Measurements from ENCODE around the gene PSMG4. TPM values are rescaled to one million over a fixed set of nuclear protein-coding genes. Genes with fewer than 3 reads are reported as not detected.

Gene PSMG4
- total and polyA plus RNA-seq, 9 of the 15 experiments (the other 6 are each of a cell fraction or from before 2014, with no cell fraction given) = 12.9 to 185 (median 52.0) TPM

GRCh38 chr6:3291987-3292386 is 33.2 kb downstream of the PSMG4 start (continued):
- TF ChIP-seq MEIS2 (IDR thresholded peaks at IDR 0.05; ENCODE audit: partially characterized antibody) (peak; percentile 96), MCM2 (IDR thresholded peaks at IDR 0.05; ENCODE audit: low read depth) (no peak), HNRNPK (IDR thresholded peaks at IDR 0.05; ENCODE audit: low read depth, low read length, poor library complexity, severe bottlenecking) (no peak), NCOA1 (IDR thresholded peaks at IDR 0.05; ENCODE audit: low read depth) (peak; percentile 38; the same call in 1 of the 2 replicates), CEBPB (tag; IDR thresholded peaks at IDR 0.05) (no peak), SPI1 (IDR thresholded peaks at IDR 0.05; ENCODE audit: borderline replicate concordance, low read depth, low read length) (peak; percentile 79; the same call in 1 of the 2 replicates), MYBL2 (IDR thresholded peaks at IDR 0.05; ENCODE audit: low read depth) (no peak), MYBL2 (CRISPR knock-in tag; IDR thresholded peaks at IDR 0.05; ENCODE audit: borderline replicate concordance) (no peak), ZNF280A (IDR thresholded peaks at IDR 0.05; ENCODE audit: low read depth, partially characterized antibody) (no peak), SUPT5H (IDR thresholded peaks at IDR 0.05) (no peak), TAF15 (IDR thresholded peaks at IDR 0.05; ENCODE audit: low read depth, low read length) (no peak), NR2F6 (CRISPR knock-in tag; IDR thresholded peaks at IDR 0.05) (no peak), PHF8 (IDR thresholded peaks at IDR 0.05; ENCODE audit: borderline replicate concordance, low read length) (no peak), E2F4 (CRISPR knock-in tag; IDR thresholded peaks at IDR 0.05; ENCODE audit: low read depth) (no peak), SRSF7 (optimal IDR thresholded peaks at IDR 0.05; ENCODE audit: low read depth, low read length) (no peak), MEF2A (IDR thresholded peaks at IDR 0.05; ENCODE audit: control insufficient read depth, low read depth, low read length) (no peak), ZNF436 (CRISPR knock-in tag; IDR thresholded peaks at IDR 0.05) (no peak), RUNX1 (IDR thresholded peaks at IDR 0.05; ENCODE audit: low read depth) (no peak), SMARCC2 (IDR thresholded peaks at IDR 0.05; ENCODE audit: low read depth) (peak; percentile 38; the same call in 1 of the 2 replicates), RCOR1 (IDR thresholded peaks at IDR 0.05; ENCODE audit: borderline replicate concordance in 1 of 2, low read depth in 2 of 2, low read length in 2 of 2) (peak in 1 of 2 experiments; percentile 95; a peak in 3 of 4 replicates), ZNF584 (CRISPR knock-in tag; IDR thresholded peaks at IDR 0.05; ENCODE audit: low read depth) (no peak), ZNF212 (CRISPR knock-in tag; IDR thresholded peaks at IDR 0.05) (no peak), DMBX1 (CRISPR knock-in tag; IDR thresholded peaks at IDR 0.05; ENCODE audit: borderline replicate concordance) (peak; percentile 80; the same call in 1 of the 2 replicates), XRCC4 (IDR thresholded peaks at IDR 0.05; ENCODE audit: extremely low read depth, insufficient read depth, insufficient read length) (no peak), POLR2AphosphoS2 (IDR thresholded peaks at IDR 0.05; ENCODE audit: low read length) (no peak), NFRKB (IDR thresholded peaks at IDR 0.05; ENCODE audit: low read depth) (no peak), ZKSCAN3 (CRISPR knock-in tag; IDR thresholded peaks at IDR 0.05) (no peak), CBX2 (IDR thresholded peaks at IDR 0.05; ENCODE audit: insufficient read depth, low read length, poor library complexity, severe bottlenecking) (no peak)
